Liver (tissue), 9 donors: Measurements from ENCODE around the gene SLIT3. TPM values are rescaled to one million over a fixed set of nuclear protein-coding genes. Genes with fewer than 3 reads are reported as not detected.

Experiments used
- DNase-seq: peaks from one replicate; pipeline ENCODE4 v3.0.0-alpha.2; 2017; ENCODE audit warnings: low spot score
- H3K27ac ChIP-seq, 2 donors: one replicate each; pipeline ENCODE4 v1.7.0; 2013; ENCODE audit warnings: inconsistent platforms in 2 of 2, low read length in 2 of 2, control low read depth in 1 of 2, low read depth in 1 of 2, mild to moderate bottlenecking in 1 of 2
- H3K27me3 ChIP-seq, 4 donors: one replicate each; pipeline versions ENCODE4 v1.6.1 to v1.7.0; 2013; ENCODE audit warnings: low read length in 3 of 4, inconsistent platforms in 1 of 4, mild to moderate bottlenecking in 1 of 4, moderate library complexity in 1 of 4; ENCODE audit not compliant: control insufficient read depth in 4 of 4, insufficient read depth in 4 of 4
- H3K36me3 ChIP-seq, 4 donors: one replicate each; pipeline versions ENCODE4 v1.6.1 to v1.7.0; 2013; ENCODE audit warnings: low read length in 3 of 4, mild to moderate bottlenecking in 3 of 4, low read depth in 1 of 4, moderate library complexity in 1 of 4; ENCODE audit not compliant: control insufficient read depth in 4 of 4, insufficient read depth in 3 of 4
- H3K4me1 ChIP-seq, 4 donors: one replicate each; pipeline versions ENCODE4 v1.6.1 to v1.7.0; 2013; ENCODE audit warnings: low read length in 3 of 4, mild to moderate bottlenecking in 3 of 4, moderate library complexity in 1 of 4; ENCODE audit not compliant: control insufficient read depth in 4 of 4, insufficient read depth in 4 of 4
- H3K4me3 ChIP-seq, 3 donors: one replicate each; pipeline versions ENCODE4 v1.6.1 to v1.7.0; 2013; ENCODE audit warnings: low read length in 3 of 3, control low read depth in 1 of 3, low read depth in 1 of 3, mild to moderate bottlenecking in 1 of 3
- H3K9ac ChIP-seq, 2 donors: one replicate each; pipeline ENCODE4 v1.7.0; 2013; ENCODE audit warnings: low read length in 2 of 2, mild to moderate bottlenecking in 2 of 2, moderate library complexity in 2 of 2, control low read depth in 1 of 2, low read depth in 1 of 2
- H3K9me3 ChIP-seq, 4 donors: one replicate each; pipeline versions ENCODE4 v1.6.1 to v1.7.0; 2013; ENCODE audit warnings: low read length in 3 of 4; ENCODE audit not compliant: control insufficient read depth in 4 of 4
- CTCF ChIP-seq: fragments of 150-350 bp; IDR thresholded peaks from 2 replicates; pipeline ENCODE4 v1.5.1; 2017; ENCODE audit warnings: improper control_type of control experiment, low read depth, low read length; ENCODE audit not compliant: missing input control
- EGR1 ChIP-seq, 2 donors: IDR thresholded peaks; 2 replicates each; pipeline ENCODE4 v1.6.1; 2016 to 2018; ENCODE audit warnings: antibody characterized with exemption in 2 of 2, low read depth in 2 of 2
- FOXA2 ChIP-seq: IDR thresholded peaks from 2 replicates; pipeline ENCODE4 v1.6.1; 2016; ENCODE audit warnings: antibody characterized with exemption
- HNF4A ChIP-seq, 2 donors: conservative IDR thresholded peaks; 2 replicates each; pipeline ENCODE4 v1.6.1; 2016; ENCODE audit warnings: antibody characterized with exemption in 2 of 2, mild to moderate bottlenecking in 2 of 2
- JUND ChIP-seq, 2 donors: IDR thresholded peaks; 2 replicates each; pipeline ENCODE4 v1.6.1; 2016; ENCODE audit warnings: antibody characterized with exemption in 2 of 2
- RAD21 ChIP-seq, 2 donors: IDR thresholded peaks; 2 replicates each; pipeline ENCODE4 v1.6.1; 2016; ENCODE audit warnings: antibody characterized with exemption in 2 of 2, mild to moderate bottlenecking in 2 of 2
- REST ChIP-seq: IDR thresholded peaks from 2 replicates; pipeline ENCODE4 v1.6.1; 2016; ENCODE audit warnings: antibody characterized with exemption, mild to moderate bottlenecking
- TAF1 ChIP-seq: conservative IDR thresholded peaks from 2 replicates; pipeline ENCODE4 v1.6.1; 2016; ENCODE audit warnings: antibody characterized with exemption, mild to moderate bottlenecking
- YY1 ChIP-seq: IDR thresholded peaks from 2 replicates; pipeline ENCODE4 v1.6.1; 2016; ENCODE audit warnings: antibody characterized with exemption, mild to moderate bottlenecking
- ZBTB33 ChIP-seq: IDR thresholded peaks from 2 replicates; pipeline ENCODE4 v1.6.1; 2016; ENCODE audit warnings: antibody characterized with exemption
- WGBS: extraction: QIAGEN DNeasy Blood & Tissue Kit; methylation state at CpG from one replicate; pipeline ENCODE4 v1.1.7; 2013; 5-methylcytosine and 5-hydroxymethylcytosine counted together
- polyA plus RNA-seq, 2 donors: library from polyadenylated mRNA; stranded (reverse) in 1 of 2; unstranded in 1 of 2; fragments of 200-250 nt in 1 of 2; fragments of >200 nt in 1 of 2; fragmentation: Nextera tagmentation in 1 of 2; extraction: Ambion mirVana in 1 of 2; gene quantifications; one replicate each; pipeline versions ENCODE4 v1.2.1 to v1.2.3, GENCODE V29; 2013 to 2015
- total RNA-seq, 2 donors: library from RNA; depleted of rRNA; stranded (reverse); fragments of >200 nt; gene quantifications; one replicate each; pipeline ENCODE4 v1.2.3, GENCODE V29; 2014
- TF ChIP-seq, protein P1 (sequence below): IDR thresholded peaks from 2 replicates; pipeline ENCODE4 v1.6.1; 2016; ENCODE audit warnings: antibody characterized with exemption
- donor health status: healthy.
- donor health status: healthy.
- donor health status: healthy.
- donor health status: healthy.
- donor health status: healthy.

The SLIT3 gene
- total and polyA plus RNA-seq, 4 donors, result 0.61 to 1.3 (median 0.91) TPM

- H3K9ac ChIP-seq, result no peak overlapping the region
- H3K27ac ChIP-seq, result no peak overlapping the region
- H3K36me3 ChIP-seq, result peaks cover 0 to 2% (median 0%) of the 10 kb centered on the region in 4 donors
- no peaks in the 10 kb centered on the region for H3K4me1 ChIP-seq
- no peaks in the 10 kb centered on the region for H3K27me3 ChIP-seq
- TF ChIP-seq CTCF (no peak), ZBTB33 (no peak), RAD21 (IDR thresholded peaks at IDR 0.05) (no peak), YY1 (no peak)
- H3K9me3 ChIP-seq, result no peaks in the 10 kb centered on the region
- 97% methylated on average over 2 of the region's 2 CpGs for WGBS
- H3K4me3 ChIP-seq, result no peak overlapping the region
- DNase-seq, result no peak
These were observed 598.4 kb downstream of the SLIT3 start for GRCh38 chr5:168702511-168702910.

GRCh38 chr5:168701641-168702040 is 599.3 kb downstream of the SLIT3 start:
- no peak for DNase-seq
- Histone ChIP-seq H3K4me1 (no peaks in the 10 kb centered on the region), H3K27me3 (no peaks in the 10 kb centered on the region), H3K27ac (no peak overlapping the region), H3K36me3 (peaks cover 0 to 2% (median 0%) of the 10 kb centered on the region in 4 donors), H3K4me3 (no peak overlapping the region), H3K9me3 (no peaks in the 10 kb centered on the region), H3K9ac (no peak overlapping the region)
- TF ChIP-seq FOXA2 (no peak), REST (no peak), TAF1 (no peak), RAD21 (IDR thresholded peaks at IDR 0.05) (no peak), JUND (IDR thresholded peaks at IDR 0.05) (no peak), EGR1 (IDR thresholded peaks at IDR 0.05; ENCODE audit: low read depth in 2 of 2) (no peak), HNF4A (conservative IDR thresholded peaks at IDR 0.05) (no peak), ZBTB33 (no peak), CTCF (no peak), YY1 (no peak)
- TF ChIP-seq, protein P1, sequence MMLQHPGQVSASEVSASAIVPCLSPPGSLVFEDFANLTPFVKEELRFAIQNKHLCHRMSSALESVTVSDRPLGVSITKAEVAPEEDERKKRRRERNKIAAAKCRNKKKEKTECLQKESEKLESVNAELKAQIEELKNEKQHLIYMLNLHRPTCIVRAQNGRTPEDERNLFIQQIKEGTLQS, result no peak
- WGBS, result 96% methylated on average over 5 of the region's 5 CpGs
